OCI-LY7 (cell line): Measurements from ENCODE around the gene LUC7L2. TPM values are rescaled to one million over a fixed set of nuclear protein-coding genes. Genes with fewer than 3 reads are reported as not detected.

Source experiments
- BruUV-seq: library from RNA; stranded (reverse); fragments of 400-500 nt; replicated peaks from 2 replicates; lab custom pipeline; 2021; lab: Mats Ljungman, UMichigan
- CTCF ChIA-PET: fragments of 300-600 bp; sonication (Branson Sonifier 250); formaldehyde crosslinking; loops from one replicate; lab custom pipeline; 2022; ENCODE audit warnings: antibody characterized with exemption; ENCODE audit not compliant: unreplicated experiment; lab: Charles Lee
- POLR2A ChIA-PET: fragments of 300-600 bp; sonication (Branson Sonifier 250); formaldehyde crosslinking; loops from one replicate; lab custom pipeline; 2022; ENCODE audit warnings: antibody characterized with exemption; lab: Charles Lee
- DNase-seq: peaks from one replicate; pipeline ENCODE4 v3.0.0-alpha.2; 2015; ENCODE audit warnings: low spot score
- H2AFZ ChIP-seq: fragments of 200-600 bp; sonication (generic), shearing (Covaris generic); 2 replicates; pipeline ENCODE4 v1.6.1; 2014; ENCODE audit warnings: mild to moderate bottlenecking, antibody characterized with exemption, low read length, moderate library complexity
- H3K27ac ChIP-seq: fragments of 200-600 bp; sonication (generic); 2 replicates; pipeline ENCODE4 v1.5.1; 2014; ENCODE audit warnings: mixed run types, low read depth, mild to moderate bottlenecking, moderate library complexity, low read length, inconsistent platforms; ENCODE audit not compliant: poor library complexity, severe bottlenecking
- H3K36me3 ChIP-seq: fragments of 200-600 bp; sonication (generic); 2 replicates; pipeline ENCODE4 v1.6.1; 2014; ENCODE audit warnings: mild to moderate bottlenecking, antibody characterized with exemption, low read length, moderate library complexity, mixed read lengths; ENCODE audit not compliant: insufficient read depth
- H3K4me1 ChIP-seq: fragments of 200-600 bp; sonication (generic); 2 replicates; pipeline ENCODE4 v1.5.1; 2014; ENCODE audit warnings: mild to moderate bottlenecking, low read length; ENCODE audit not compliant: insufficient read depth, poor library complexity, severe bottlenecking
- H3K4me2 ChIP-seq: fragments of 200-600 bp; sonication (generic); 2 replicates; pipeline ENCODE4 v1.6.1; 2014; ENCODE audit warnings: mild to moderate bottlenecking, low read length
- H3K4me3 ChIP-seq: fragments of 200-600 bp; sonication (generic); 2 replicates; pipeline ENCODE4 v1.5.1; 2014; ENCODE audit warnings: mild to moderate bottlenecking, low read depth, low read length; ENCODE audit not compliant: poor library complexity, severe bottlenecking
- H3K79me2 ChIP-seq: fragments of 200-600 bp; sonication (generic); 2 replicates; pipeline ENCODE4 v1.6.1; 2016; ENCODE audit warnings: low read depth, mild to moderate bottlenecking, low read length, moderate library complexity, mixed read lengths; ENCODE audit not compliant: insufficient read depth
- H3K9me2 ChIP-seq: fragments of 200-600 bp; sonication (generic); 2 replicates; pipeline ENCODE4 v1.6.1; 2016; ENCODE audit warnings: mild to moderate bottlenecking, low read length, mixed read lengths; ENCODE audit not compliant: insufficient read depth
- H3K9me3 ChIP-seq: fragments of 200-600 bp; sonication (generic); 2 replicates; pipeline ENCODE4 v1.6.1; 2014; ENCODE audit warnings: mild to moderate bottlenecking, mixed run types, low read length, mixed read lengths
- H4K20me1 ChIP-seq: fragments of 200-600 bp; sonication (generic); 2 replicates; pipeline ENCODE4 v1.6.1; 2014; ENCODE audit warnings: mild to moderate bottlenecking, antibody characterized with exemption, low read length, moderate library complexity, mixed read lengths; ENCODE audit not compliant: insufficient read depth
- EZH2phosphoT487 ChIP-seq: fragments of 200-600 bp; sonication (generic); IDR thresholded peaks from 2 replicates; pipeline ENCODE4 v1.6.1; 2018; ENCODE audit warnings: low read depth, borderline replicate concordance, mild to moderate bottlenecking, mixed run types, antibody characterized with exemption, low read length, moderate library complexity, mixed read lengths
- intact Hi-C: fragments of 100-400 bp; cut with micrococcal nuclease; formaldehyde crosslinking; loops from one replicate; pipeline ENCODE4 v1.10.0; 2022; ENCODE audit not compliant: unreplicated experiment
- total RNA-seq, 2 experiments: library from RNA; depleted of rRNA in 1 of 2; stranded (reverse); fragments of >200 nt in 1 of 2; shearing (Covaris generic) in 1 of 2; gene quantifications; 2 replicates each; pipeline ENCODE4 v1.2.3, GENCODE V29; 2014 to 2022
- TF ChIP-seq, protein P1 (sequence below): fragments of 200-600 bp; sonication (generic); conservative IDR thresholded peaks from 2 replicates; pipeline ENCODE4 v1.5.1; 2014; ENCODE audit warnings: mild to moderate bottlenecking, antibody characterized with exemption, low read length, moderate library complexity, mixed read lengths

The LUC7L2 gene
- total RNA-seq, 2 experiments from 2014 or later, result 79.6 to 143 TPM

DNA sequence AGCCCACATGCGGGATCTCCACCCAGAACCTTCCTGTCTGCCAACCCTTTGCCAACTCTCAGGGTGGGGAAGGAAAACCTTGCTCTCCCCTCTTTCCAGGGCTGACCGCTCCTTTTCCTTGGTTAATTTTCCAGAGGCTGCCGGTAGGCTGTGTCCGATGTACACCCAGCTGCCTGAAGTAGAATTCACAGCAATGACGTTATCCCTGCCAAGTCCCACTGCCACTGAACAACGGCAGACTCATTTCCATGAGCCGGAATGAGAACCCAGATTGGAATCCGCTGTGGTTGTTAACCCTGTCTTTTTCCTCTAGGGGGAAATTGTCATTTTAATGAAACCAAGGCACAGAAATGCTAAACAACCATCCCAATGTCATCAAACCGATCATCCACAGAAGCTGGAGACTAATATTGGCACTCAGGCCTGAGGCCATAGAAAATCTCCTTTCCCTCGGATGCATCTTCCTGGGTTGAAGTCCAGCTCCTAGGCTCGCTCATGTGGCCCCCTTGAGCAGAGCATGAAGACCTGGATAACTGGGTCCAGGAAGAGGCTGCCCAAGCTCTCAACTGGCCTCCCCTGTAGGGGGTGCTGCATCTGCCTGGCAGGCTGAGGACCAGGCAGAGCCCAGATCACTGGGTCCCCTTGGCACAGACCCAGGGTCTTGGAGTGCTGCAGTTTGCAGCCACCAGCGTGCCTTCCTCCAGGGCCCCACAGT lies 93.4 kb downstream of the LUC7L2 start:
- no TSS peak for BruUV-seq
- Histone ChIP-seq H3K36me3 (no peaks in the 10 kb centered on the region), H3K4me2 (no peak overlapping the region), H3K79me2 (no peaks in the 10 kb centered on the region), H4K20me1 (no peaks in the 10 kb centered on the region), H3K4me1 (no peaks in the 10 kb centered on the region), H3K27ac (no peak overlapping the region), H2AFZ (no peak overlapping the region), H3K9me2 (no peaks in the 10 kb centered on the region), H3K4me3 (no peak overlapping the region), H3K9me3 (no peaks in the 10 kb centered on the region)
- TF ChIP-seq, protein P1, sequence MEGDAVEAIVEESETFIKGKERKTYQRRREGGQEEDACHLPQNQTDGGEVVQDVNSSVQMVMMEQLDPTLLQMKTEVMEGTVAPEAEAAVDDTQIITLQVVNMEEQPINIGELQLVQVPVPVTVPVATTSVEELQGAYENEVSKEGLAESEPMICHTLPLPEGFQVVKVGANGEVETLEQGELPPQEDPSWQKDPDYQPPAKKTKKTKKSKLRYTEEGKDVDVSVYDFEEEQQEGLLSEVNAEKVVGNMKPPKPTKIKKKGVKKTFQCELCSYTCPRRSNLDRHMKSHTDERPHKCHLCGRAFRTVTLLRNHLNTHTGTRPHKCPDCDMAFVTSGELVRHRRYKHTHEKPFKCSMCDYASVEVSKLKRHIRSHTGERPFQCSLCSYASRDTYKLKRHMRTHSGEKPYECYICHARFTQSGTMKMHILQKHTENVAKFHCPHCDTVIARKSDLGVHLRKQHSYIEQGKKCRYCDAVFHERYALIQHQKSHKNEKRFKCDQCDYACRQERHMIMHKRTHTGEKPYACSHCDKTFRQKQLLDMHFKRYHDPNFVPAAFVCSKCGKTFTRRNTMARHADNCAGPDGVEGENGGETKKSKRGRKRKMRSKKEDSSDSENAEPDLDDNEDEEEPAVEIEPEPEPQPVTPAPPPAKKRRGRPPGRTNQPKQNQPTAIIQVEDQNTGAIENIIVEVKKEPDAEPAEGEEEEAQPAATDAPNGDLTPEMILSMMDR, result peak; percentile 31; the same call in 1 of the 2 replicates
- TF ChIP-seq EZH2phosphoT487, result no peak
- intact Hi-C loops, result no loop called here
- ChIA-PET POLR2A (no interaction called here), CTCF (no interaction called here)
- no peak for DNase-seq

DNA sequence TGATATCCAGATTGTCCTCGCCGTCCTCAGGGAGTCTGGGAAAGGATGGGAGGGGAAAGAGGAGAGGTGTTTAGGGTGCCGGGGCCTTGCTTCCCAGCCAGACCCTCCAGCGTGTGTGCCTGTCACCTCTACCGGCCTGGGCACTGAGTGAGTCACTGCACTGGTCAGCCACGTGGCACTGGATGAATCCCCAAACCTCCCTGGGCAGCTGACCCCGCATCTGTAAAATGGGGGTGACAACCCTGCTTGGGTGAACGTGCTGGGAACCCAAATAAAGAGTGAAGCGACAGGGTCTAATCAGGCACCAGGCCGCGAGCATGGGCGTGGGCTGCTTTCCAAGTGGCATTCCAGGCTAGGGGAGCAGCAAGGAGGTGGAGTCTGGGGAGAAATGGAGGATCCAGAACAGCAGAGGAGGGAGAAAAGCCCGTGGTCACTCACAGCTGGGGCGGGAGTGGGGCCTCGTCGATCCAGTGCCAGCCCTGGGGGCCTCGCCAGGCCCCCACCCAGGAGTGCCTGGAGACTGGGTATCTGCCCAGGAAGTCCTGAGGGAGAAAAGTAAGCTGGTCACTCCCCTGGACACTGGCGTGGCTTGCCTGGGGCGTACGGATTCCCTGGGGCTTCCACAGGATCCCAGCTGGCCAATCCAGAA lies 94.1 kb downstream of the LUC7L2 start:
- H2AFZ ChIP-seq, result no peak overlapping the region

More for the DNA sequence above, 94.1 kb downstream of the LUC7L2 start:
- Histone ChIP-seq H3K79me2 (no peaks in the 10 kb centered on the region), H3K27ac (no peak overlapping the region), H3K4me2 (no peak overlapping the region), H3K4me3 (no peak overlapping the region), H4K20me1 (no peaks in the 10 kb centered on the region), H3K4me1 (no peaks in the 10 kb centered on the region), H3K9me3 (no peaks in the 10 kb centered on the region), H3K9me2 (no peaks in the 10 kb centered on the region), H3K36me3 (no peaks in the 10 kb centered on the region)
- POLR2A ChIA-PET, result no interaction called here
- CTCF ChIA-PET, result no interaction called here
- intact Hi-C loops, result no loop called here
- no peak for DNase-seq
- TF ChIP-seq EZH2phosphoT487, result no peak
- TF ChIP-seq, protein P1, result no peak
- no TSS peak for BruUV-seq
